Immature natural killer cell (primary cell): ENCODE measurements around the gene SRPK2. TPM values are rescaled to one million over a fixed set of nuclear protein-coding genes. Genes with fewer than 3 reads are reported as not detected.
"Not testable (repeated sequence)": the region's sequence is repeated elsewhere in the genome, so short reads cannot be mapped to it uniquely, and the experiment has no call there.

Source experiments
- DNase-seq, 3 donors: peaks; one replicate each; pipeline ENCODE4 v3.0.0; 2022; ENCODE audit warnings: mixed read lengths in 1 of 3
- H3K27ac Mint-ChIP-seq, 6 donors: one replicate each; pipeline ENCODE4 v1.8.0; 2020; ENCODE audit warnings: mixed read lengths in 6 of 6, mild to moderate bottlenecking in 5 of 6, inconsistent platforms in 4 of 6, moderate library complexity in 3 of 6
- H3K27me3 Mint-ChIP-seq, 3 donors: one replicate each; pipeline ENCODE4 v1.8.0; 2020 to 2021; ENCODE audit warnings: low read depth in 3 of 3, mild to moderate bottlenecking in 3 of 3, mixed read lengths in 3 of 3, moderate library complexity in 3 of 3, inconsistent platforms in 1 of 3
- H3K36me3 Mint-ChIP-seq, 3 donors: one replicate each; pipeline ENCODE4 v1.8.0; 2020; ENCODE audit warnings: mixed read lengths in 3 of 3, inconsistent platforms in 2 of 3, mild to moderate bottlenecking in 2 of 3
- H3K4me1 Mint-ChIP-seq, 2 donors: one replicate each; pipeline ENCODE4 v1.8.0; 2020; ENCODE audit warnings: inconsistent platforms in 2 of 2, mild to moderate bottlenecking in 2 of 2, mixed read lengths in 2 of 2, moderate library complexity in 1 of 2
- H3K4me3 Mint-ChIP-seq, 5 donors: one replicate each; pipeline ENCODE4 v1.8.0; 2020; ENCODE audit warnings: mild to moderate bottlenecking in 5 of 5, mixed read lengths in 5 of 5, inconsistent platforms in 3 of 5, moderate library complexity in 3 of 5
- H3K9me3 Mint-ChIP-seq, 6 donors: one replicate each; pipeline ENCODE4 v1.8.0; 2020; ENCODE audit warnings: mild to moderate bottlenecking in 6 of 6, mixed read lengths in 6 of 6, inconsistent platforms in 4 of 6, moderate library complexity in 3 of 6
- polyA plus RNA-seq, 3 donors: library from polyadenylated mRNA; unstranded; fragments of 300-500 nt; fragmentation: Illumina TruSeq; gene quantifications; one replicate each; pipeline ENCODE4 v1.2.3, GENCODE V29; 2021

SRPK2 gene
- polyA plus RNA-seq, 3 donors from 2014 or later, result 51.5 to 92.2 (median 64.1) TPM

DNA sequence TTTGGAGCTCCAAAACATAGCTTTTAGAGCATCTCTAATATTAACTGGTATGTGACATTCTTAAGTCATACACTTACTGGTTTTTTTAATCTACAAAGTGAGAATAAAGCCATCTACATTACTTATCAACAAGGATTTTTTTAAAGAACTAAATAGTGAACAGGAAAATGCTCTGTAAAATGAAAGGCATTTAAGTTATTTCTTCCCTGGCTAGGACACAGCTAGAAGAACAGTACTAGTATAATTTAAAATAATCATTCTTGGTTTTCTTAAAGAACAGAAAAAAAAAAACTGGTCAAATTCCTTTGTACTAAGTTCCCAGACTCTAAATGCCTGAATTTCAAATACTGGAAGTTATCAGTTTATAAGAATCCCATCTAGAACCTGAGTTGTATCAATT is 139.5 kb downstream of the SRPK2 start:
- Mint-ChIP-seq H3K9me3 (no peaks in the 10 kb centered on the region), H3K4me1 (peaks cover 52 to 60% of the 10 kb centered on the region in 2 donors)
- no peak for DNase-seq

DNA sequence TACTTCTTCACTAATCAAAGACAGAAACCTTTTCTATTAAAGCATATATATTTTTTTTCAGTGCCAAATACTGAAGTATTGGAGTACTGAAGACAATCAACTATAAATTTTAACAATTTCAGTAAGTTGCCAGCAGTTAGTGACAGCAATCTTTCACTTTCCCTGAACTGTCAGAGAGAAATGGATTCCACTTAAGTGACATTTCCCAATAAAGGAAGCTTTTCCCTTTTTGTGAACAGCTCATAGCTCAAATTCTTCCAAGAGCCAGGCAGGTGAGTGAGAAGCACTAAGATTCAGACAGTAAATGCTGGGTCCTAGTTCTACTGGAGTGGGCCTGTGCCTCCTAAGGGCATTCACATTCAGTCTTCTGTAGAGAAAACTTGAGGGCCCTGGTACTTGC is 142.0 kb downstream of the SRPK2 start:
- H3K4me1 Mint-ChIP-seq, result peaks cover 55 to 60% of the 10 kb centered on the region in 2 donors
- H3K27me3 Mint-ChIP-seq, result peaks cover 0 to 2% (median 2%) of the 10 kb centered on the region in 3 donors
- H3K4me3 Mint-ChIP-seq, result no peak overlapping the region
- H3K36me3 Mint-ChIP-seq, result no peaks in the 10 kb centered on the region
- H3K9me3 Mint-ChIP-seq, result no peaks in the 10 kb centered on the region
- peak overlapping the region in 1 of 6 donors; percentile 18 for H3K27ac Mint-ChIP-seq
- no peak for DNase-seq

More for the DNA sequence above, 139.5 kb downstream of the SRPK2 start:
- Mint-ChIP-seq H3K27ac (peak overlapping the region in 1 of 6 donors; percentile 46), H3K4me3 (no peak overlapping the region), H3K27me3 (no peaks in the 10 kb centered on the region), H3K36me3 (no peaks in the 10 kb centered on the region)

DNA sequence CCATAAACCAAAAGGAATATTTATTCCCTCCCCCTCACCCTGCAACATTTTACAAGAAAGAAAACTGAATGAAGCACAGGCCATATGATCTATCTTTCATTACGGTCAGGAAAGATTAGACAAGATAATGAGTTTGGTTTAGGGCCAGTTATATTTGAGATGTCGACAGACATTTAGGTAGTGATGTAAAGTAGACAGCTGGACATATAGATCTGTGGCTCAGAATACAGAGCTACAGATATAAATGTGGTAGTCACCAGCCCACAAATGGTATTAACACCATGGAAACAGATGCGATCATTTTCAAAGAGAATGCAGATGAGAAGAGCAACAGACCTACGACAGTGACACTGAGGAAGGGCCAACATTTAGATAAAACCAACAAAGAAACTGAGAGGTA is 142.5 kb downstream of the SRPK2 start:
- Mint-ChIP-seq H3K4me3 (no peak overlapping the region), H3K27me3 (peaks cover 0 to 2% (median 2%) of the 10 kb centered on the region in 3 donors), H3K27ac (no peak overlapping the region), H3K4me1 (peaks cover 56 to 60% of the 10 kb centered on the region in 2 donors), H3K9me3 (no peaks in the 10 kb centered on the region), H3K36me3 (no peaks in the 10 kb centered on the region)
- no peak for DNase-seq

DNA sequence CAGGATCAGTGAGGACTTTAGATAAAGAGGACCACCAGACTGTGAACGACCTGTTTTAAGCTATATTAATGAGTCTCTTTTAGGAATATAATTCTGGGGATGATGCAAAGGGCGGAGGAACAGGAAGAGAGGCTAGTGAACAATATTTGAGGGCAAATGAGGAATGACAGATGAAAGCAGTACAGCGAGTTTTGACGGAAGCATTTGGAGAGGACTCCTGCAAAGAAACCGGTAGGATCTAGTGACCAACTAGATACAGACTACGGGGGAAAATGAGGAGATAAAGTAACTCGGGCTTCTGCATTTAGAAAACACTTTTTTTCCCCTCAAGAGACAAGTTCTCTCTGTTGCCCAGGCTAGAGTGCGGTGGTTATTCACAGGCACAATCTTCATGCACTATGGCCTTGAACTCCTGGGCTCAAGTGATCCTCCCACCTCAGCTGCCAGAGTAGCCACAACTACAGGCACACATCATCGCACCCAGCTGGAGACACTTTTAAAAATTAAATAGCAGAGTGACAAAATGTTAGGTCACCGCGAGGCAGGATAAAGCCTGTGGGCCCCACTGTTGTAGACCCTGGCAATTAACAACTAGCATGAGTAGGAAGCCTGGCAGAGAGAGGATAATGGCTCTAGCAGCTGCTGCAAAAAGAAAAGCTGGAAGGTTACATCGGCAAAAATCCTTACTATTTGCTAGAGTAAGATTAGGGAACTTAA is 143.2 kb downstream of the SRPK2 start:
- Mint-ChIP-seq H3K9me3 (no peaks in the 10 kb centered on the region), H3K27ac (no peak overlapping the region)

DNA sequence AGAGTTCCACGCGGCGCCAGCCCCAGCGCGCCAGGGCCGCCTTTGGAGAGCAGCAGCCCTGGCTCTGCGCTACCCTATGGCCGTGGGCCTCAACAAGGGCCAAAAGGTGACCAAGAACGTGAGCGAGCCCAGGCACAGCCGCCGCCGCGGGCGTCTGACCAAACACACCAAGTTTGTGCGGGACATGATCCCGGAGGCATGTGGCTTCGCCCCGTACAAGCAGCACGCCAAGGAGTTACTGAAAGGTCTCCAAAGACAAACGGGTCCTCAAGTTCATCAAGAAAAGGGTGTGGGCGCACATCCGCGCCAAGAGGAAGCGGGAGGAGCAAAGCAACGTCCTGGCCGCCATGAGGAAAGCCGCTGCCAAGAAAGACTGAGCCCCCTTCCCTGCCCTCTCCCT is 144.1 kb downstream of the SRPK2 start:
- Mint-ChIP-seq H3K36me3 (no peaks in the 10 kb centered on the region), H3K27me3 (peaks cover 0 to 2% (median 2%) of the 10 kb centered on the region in 3 donors), H3K27ac (no peak overlapping the region), H3K4me3 (no peak overlapping the region), H3K9me3 (no peaks in the 10 kb centered on the region), H3K4me1 (peaks cover 61 to 62% of the 10 kb centered on the region in 2 donors)
- no peak for DNase-seq

More for the DNA sequence above, 143.2 kb downstream of the SRPK2 start:
- H3K36me3 Mint-ChIP-seq, result no peaks in the 10 kb centered on the region
- no peak for DNase-seq
- peaks cover 0 to 2% (median 2%) of the 10 kb centered on the region in 3 donors for H3K27me3 Mint-ChIP-seq
- H3K4me3 Mint-ChIP-seq, result no peak overlapping the region
- peaks cover 56 to 60% of the 10 kb centered on the region in 2 donors for H3K4me1 Mint-ChIP-seq

DNA sequence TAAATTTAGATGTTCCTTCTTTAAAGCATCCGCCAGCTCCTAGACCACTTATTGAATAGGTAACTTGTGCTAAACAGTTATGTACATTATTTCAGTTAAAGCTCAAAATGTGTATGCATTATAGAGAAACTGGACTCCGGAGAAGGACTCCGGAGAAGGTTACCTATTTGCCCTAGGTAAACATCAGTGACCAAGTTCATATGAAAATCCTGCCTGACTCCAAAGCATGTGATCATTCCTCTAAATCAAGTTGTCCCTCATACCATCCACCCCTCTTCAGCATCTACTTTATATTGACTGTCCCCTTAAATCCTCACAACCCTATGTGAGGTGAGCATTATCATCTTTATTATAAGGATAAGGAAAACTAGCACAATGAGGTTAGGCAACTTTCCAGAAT is 147.5 kb downstream of the SRPK2 start:
- Mint-ChIP-seq H3K4me3 (no peak overlapping the region), H3K4me1 (peaks cover 69 to 77% of the 10 kb centered on the region in 2 donors), H3K9me3 (no peaks in the 10 kb centered on the region), H3K27ac (peak overlapping the region in 2 of 6 donors; percentile 25 to 54), H3K36me3 (no peaks in the 10 kb centered on the region), H3K27me3 (peaks cover 0 to 2% (median 2%) of the 10 kb centered on the region in 3 donors)
- no peak for DNase-seq

DNA sequence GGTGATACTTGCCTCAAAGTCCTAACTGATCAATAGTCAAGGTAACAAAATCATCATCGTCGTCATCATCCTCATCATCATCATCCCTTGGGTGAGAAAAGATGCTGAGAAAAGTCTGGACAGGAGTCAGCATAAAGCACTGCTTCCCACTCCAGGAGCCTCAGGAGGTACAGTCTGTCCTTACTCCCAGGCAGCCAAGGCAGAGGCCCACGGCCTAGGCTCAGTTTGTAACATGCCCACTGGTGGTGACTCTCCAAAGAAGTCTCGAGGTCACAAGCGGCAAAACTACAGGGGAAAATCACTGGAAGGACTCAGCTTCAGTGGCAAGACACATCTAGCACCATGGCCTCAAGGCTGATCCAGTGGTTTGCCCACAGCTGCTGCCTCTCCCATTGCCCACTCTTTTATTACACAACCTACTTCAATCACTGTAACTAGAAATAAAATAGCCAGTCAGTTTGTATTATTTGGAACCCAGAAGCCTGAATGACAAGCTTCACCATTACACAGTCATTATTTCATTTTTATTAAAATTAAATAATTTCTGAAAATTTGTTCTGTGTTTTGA is 150.4 kb downstream of the SRPK2 start:
- no peaks in the 10 kb centered on the region for H3K9me3 Mint-ChIP-seq
- peaks cover 81 to 94% of the 10 kb centered on the region in 2 donors for H3K4me1 Mint-ChIP-seq
- no peaks in the 10 kb centered on the region for H3K36me3 Mint-ChIP-seq
- H3K27me3 Mint-ChIP-seq, result peaks cover 0 to 2% (median 2%) of the 10 kb centered on the region in 3 donors
- H3K4me3 Mint-ChIP-seq, result no peak overlapping the region
- H3K27ac Mint-ChIP-seq, result peak overlapping the region in 2 of 6 donors; percentile 0 to 1
- DNase-seq, result no peak

DNA sequence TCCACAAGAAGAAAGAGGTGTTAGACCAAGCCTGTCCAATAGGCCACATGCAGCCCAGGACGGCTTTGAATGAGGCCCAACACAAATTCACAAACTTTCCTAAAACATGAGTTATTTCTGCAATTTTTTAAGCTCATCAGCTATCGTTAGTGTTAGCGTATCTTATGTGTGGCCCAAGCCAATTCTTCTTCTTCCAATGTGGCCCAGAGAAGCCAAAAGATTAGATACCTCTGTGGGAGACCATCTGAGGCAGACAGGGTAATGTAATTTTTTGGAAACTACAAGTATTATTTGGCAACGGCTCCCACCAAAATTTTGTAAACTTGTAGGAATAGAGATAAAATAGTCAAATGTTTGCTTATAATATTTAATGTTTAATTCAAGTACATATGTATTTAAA is 153.8 kb downstream of the SRPK2 start:
- peak overlapping the region in 3 of 6 donors; percentile 1 to 64 (median 52) for H3K27ac Mint-ChIP-seq

DNA sequence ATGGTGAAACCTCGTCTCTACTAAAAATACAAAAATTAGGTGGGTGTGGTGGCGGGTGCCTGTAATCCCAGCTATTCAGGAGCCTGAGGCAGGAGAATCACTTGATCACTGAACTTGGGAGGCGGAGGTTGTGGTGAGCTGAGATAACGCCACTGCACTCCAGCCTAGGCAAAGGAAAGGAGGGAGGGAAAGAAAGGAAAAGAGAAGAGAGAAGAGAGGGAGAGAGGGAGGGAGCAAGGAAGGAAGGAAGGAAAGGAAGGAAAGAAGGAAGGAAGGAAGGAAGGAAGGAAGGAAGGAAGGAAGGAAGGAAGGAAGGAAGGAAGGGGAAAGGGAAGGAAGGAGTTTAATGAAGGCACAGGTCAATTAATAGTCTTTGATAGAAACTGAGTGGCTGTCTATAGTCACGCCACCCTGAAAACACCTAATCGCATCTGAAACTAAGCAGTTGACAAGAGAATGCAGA is 155.9 kb downstream of the SRPK2 start:
- H3K27me3 Mint-ChIP-seq, DNase-seq, H3K4me3 Mint-ChIP-seq, H3K9me3 Mint-ChIP-seq: not testable (repeated sequence)
- Mint-ChIP-seq H3K4me1 (peaks cover 56 to 72% of the 10 kb centered on the region in 2 donors), H3K27ac (peak overlapping the region in 1 of 6 donors; percentile 19), H3K36me3 (peaks cover 0 to 17% (median 3%) of the 10 kb centered on the region in 3 donors)

More for the DNA sequence above, 153.8 kb downstream of the SRPK2 start:
- Mint-ChIP-seq H3K4me3 (no peak overlapping the region), H3K9me3 (no peaks in the 10 kb centered on the region), H3K36me3 (peaks cover 0 to 8% (median 0%) of the 10 kb centered on the region in 3 donors), H3K27me3 (no peaks in the 10 kb centered on the region), H3K4me1 (peaks cover 64 to 77% of the 10 kb centered on the region in 2 donors)
- DNase-seq, result no peak

DNA sequence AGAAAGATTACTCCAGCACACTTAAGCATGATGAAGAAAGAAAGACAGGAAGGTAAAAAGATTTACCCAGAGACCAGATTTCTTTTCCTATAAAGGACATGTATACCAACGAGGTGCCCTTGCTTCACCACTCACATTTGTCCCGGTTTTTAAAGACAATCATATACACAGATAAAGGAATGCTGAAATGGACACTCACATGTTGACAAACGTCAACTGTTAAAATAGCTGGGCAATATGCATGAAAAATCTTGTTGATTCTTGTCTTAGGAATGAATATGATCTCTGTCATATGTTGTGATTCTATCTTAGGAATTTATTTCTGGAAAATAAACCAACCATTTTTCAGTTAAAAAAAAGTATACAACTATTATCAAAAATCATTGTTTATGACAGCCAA is 158.2 kb downstream of the SRPK2 start:
- H3K4me1 Mint-ChIP-seq, result peaks cover 36 to 61% of the 10 kb centered on the region in 2 donors
- DNase-seq, result no peak
- no peaks in the 10 kb centered on the region for H3K27me3 Mint-ChIP-seq
- peak overlapping the region in 3 of 6 donors; percentile 46 to 61 (median 52) for H3K27ac Mint-ChIP-seq
- no peaks in the 10 kb centered on the region for H3K9me3 Mint-ChIP-seq
- H3K36me3 Mint-ChIP-seq, result peaks cover 0 to 17% (median 3%) of the 10 kb centered on the region in 3 donors
- no peak overlapping the region for H3K4me3 Mint-ChIP-seq

DNA sequence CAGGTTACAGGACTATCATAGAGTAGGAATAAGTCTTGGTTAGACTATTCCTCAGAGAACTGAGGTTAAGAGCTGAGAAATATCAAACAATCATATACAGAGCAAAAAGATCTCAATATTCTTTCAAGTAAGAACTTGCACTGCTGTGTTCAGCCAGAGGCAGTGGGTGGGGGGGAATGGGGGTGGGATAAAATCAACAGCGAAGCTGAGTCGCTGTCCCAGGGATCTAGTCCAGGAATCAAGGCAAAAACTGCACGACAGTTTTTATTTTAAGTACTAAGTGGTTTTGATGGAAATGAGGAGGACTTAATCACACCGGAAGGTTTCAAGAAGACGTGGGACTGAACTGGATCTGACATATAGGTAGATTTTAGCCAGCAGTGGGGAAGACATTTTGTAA is 159.1 kb downstream of the SRPK2 start:
- H3K4me1 Mint-ChIP-seq, result peaks cover 38 to 61% of the 10 kb centered on the region in 2 donors
- H3K9me3 Mint-ChIP-seq, result no peaks in the 10 kb centered on the region
- H3K27ac Mint-ChIP-seq, result no peak overlapping the region
- DNase-seq, result no peak
- H3K36me3 Mint-ChIP-seq, result peaks cover 0 to 17% (median 3%) of the 10 kb centered on the region in 3 donors
- no peak overlapping the region for H3K4me3 Mint-ChIP-seq
- H3K27me3 Mint-ChIP-seq, result no peaks in the 10 kb centered on the region

DNA sequence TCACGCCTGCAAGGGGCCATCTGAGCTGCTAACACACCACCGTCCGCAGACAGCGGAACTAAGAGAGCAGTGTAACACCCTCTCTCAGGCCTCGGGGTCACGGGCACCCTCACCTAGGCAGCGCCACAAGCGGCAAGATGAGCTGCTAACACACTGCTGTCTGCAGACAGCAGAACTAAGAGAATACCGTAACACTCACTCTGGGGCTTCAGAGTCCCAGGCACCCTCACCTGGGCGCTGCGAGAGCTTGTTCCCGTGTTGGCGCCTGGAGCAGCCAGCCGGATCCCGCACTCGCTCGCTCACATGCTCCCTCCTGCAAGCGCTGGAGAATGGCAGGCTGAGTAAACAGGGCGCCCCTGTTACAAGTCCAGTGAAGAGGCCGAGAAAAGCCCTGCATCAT is 160.2 kb downstream of the SRPK2 start:
- Mint-ChIP-seq H3K9me3 (no peaks in the 10 kb centered on the region), H3K4me1 (peaks cover 39 to 62% of the 10 kb centered on the region in 2 donors), H3K27ac (peak overlapping the region in 1 of 6 donors; percentile 63), H3K27me3 (no peaks in the 10 kb centered on the region), H3K36me3 (peaks cover 0 to 17% (median 3%) of the 10 kb centered on the region in 3 donors), H3K4me3 (no peak overlapping the region)
- no peak for DNase-seq

DNA sequence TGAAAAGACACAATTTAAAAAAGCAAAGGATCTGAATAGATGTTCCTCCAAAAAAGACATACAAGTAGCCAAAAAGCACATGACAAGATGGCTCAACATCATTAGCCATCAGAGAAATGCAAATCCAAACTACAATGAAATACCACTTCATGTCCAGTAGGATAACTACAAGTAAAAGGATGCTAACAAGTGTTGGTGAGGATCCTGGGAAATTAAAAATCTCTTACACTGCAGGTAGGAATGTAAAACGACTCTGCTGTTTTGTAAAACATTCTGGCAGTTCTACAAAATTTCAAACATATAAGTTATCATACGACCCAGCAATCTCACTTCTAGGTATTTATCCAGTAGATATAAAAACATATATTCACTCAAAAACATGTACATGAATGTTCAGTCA is 161.3 kb downstream of the SRPK2 start:
- DNase-seq, result no peak
- Mint-ChIP-seq H3K27ac (peak overlapping the region in 3 of 6 donors; percentile 23 to 78 (median 70)), H3K27me3 (peaks cover 0 to 2% (median 0%) of the 10 kb centered on the region in 3 donors), H3K36me3 (peaks cover 0 to 17% (median 3%) of the 10 kb centered on the region in 3 donors), H3K4me1 (peaks cover 42 to 72% of the 10 kb centered on the region in 2 donors), H3K9me3 (no peaks in the 10 kb centered on the region), H3K4me3 (no peak overlapping the region)
